Adipose tissue (tissue), 3 donors: ENCODE results near the gene ANO2. TPM values are rescaled to one million over a fixed set of nuclear protein-coding genes. Genes with fewer than 3 reads are reported as not detected.

Experiments
- H3K27ac ChIP-seq: one replicate; pipeline ENCODE4 v1.5.1; 2013; ENCODE audit warnings: low read depth, low read length
- WGBS, 3 donors: extraction: QIAGEN DNeasy Blood & Tissue Kit; methylation state at CpG; one replicate each; pipeline ENCODE4 v1.1.7; 2013; 5-methylcytosine and 5-hydroxymethylcytosine counted together
- polyA plus RNA-seq, 3 donors: library from polyadenylated mRNA; stranded (reverse); fragments of 200-250 nt; gene quantifications; one replicate each; pipeline ENCODE4 v1.2.3, GENCODE V29; 2013
- donor health status: healthy with polysubstance abuse.
- donor health status: Bipolar disorder and iron deficiency.
- donor health status: healthy.

ANO2 gene
- 10 to 100 TPM in 1 of 3 donors, 1 to 10 TPM in 2; 1.0 to 11.7 (median 6.6) TPM for polyA plus RNA-seq

GRCh38 chr12:5945071-5946008, at the start of gene ANO2:
TSS of gene ANO2 (minus strand) at chr12:5945259. CDS start at chr12:5945217, 42 bp downstream.
- H3K27ac ChIP-seq: no peak within 1 kb of the TSS
- WGBS, 3 donors: 4 to 18% (median 15%) methylated on average over 42 to 66 of the region's 66 CpGs

- no peak overlapping the region for H3K27ac ChIP-seq
- 83 to 90% (median 86%) methylated on average over 3 of the region's 3 CpGs for WGBS, 3 donors
Measured at GRCh38 chr12:5989621-5990020, 44.6 kb upstream of the ANO2 start.

- 4 to 7% (median 5%) methylated on average over 10 of the region's 10 CpGs for WGBS, 3 donors
- no peak overlapping the region for H3K27ac ChIP-seq
Measured at GRCh38 chr12:5988659-5989116, 43.6 kb upstream of the ANO2 start.

DNA sequence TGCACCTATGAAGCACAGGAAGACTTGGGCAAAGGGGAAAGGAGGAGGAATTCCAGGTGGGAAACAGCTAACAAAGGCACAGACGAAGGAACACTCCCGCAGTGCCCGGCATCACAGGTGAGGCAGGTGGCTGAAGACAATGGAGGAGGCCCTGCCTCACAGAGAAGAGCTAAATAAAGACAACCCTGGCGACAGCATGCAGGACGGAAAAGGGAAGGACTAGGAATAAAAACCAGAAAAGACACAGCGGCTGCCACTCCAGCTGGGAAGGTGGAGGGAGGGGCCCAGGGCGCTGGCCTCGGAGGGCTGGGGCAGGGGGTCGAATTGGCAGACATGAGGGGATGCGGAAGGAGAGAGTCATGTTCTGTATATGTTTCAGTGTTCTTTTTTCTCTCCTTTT, 43.0 kb upstream of the ANO2 start:
- H3K27ac ChIP-seq: no peak overlapping the region

GRCh38 chr12:5987573-5987972, 42.5 kb upstream of the ANO2 start:
- H3K27ac ChIP-seq: no peak overlapping the region
- WGBS, 3 donors: 78 to 83% (median 80%) methylated on average over 5 of the region's 5 CpGs

More for the DNA sequence above, 43.0 kb upstream of the ANO2 start:
- WGBS, 3 donors: 57 to 70% (median 69%) methylated on average over 10 of the region's 10 CpGs

GRCh38 chr12:5985471-5985870, 40.4 kb upstream of the ANO2 start:
- 64 to 79% (median 76%) methylated on average over 8 of the region's 8 CpGs for WGBS, 3 donors
- H3K27ac ChIP-seq: no peak overlapping the region

DNA sequence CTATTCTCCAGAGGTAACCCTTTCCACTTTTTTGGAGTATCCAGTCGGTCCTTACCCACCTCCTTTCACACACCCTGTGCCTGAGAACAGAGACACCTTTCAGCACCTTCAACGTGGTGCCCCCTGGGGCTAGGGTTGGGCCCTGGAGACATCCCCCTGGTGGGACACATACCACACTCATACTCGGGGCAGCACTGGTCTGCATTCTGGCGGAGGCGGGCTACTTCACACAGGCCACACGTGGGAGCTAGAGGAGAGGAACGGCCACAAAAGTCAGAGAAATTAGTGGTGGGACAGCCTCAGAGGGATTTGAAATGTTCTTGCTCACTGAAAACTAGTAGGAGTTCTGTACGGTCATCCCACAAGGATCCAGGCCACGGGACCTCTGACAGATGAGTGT, 39.8 kb upstream of the ANO2 start:
- H3K27ac ChIP-seq: no peak overlapping the region
- 54 to 80% (median 76%) methylated on average over 9 of the region's 9 CpGs for WGBS, 3 donors

GRCh38 chr12:5982106-5982505, 37.0 kb upstream of the ANO2 start:
- no peak overlapping the region for H3K27ac ChIP-seq
- WGBS, 3 donors: 47 to 86% (median 86%) methylated on average over 4 of the region's 4 CpGs

- 77 to 88% (median 86%) methylated on average over 6 of the region's 6 CpGs for WGBS, 3 donors
- H3K27ac ChIP-seq: no peak overlapping the region
Measured at GRCh38 chr12:5977556-5977955, 32.5 kb upstream of the ANO2 start.

GRCh38 chr12:5976711-5977110, 31.7 kb upstream of the ANO2 start:
- H3K27ac ChIP-seq: no peak overlapping the region
- WGBS, 3 donors: 54 to 62% (median 57%) methylated on average over 6 of the region's 6 CpGs

DNA sequence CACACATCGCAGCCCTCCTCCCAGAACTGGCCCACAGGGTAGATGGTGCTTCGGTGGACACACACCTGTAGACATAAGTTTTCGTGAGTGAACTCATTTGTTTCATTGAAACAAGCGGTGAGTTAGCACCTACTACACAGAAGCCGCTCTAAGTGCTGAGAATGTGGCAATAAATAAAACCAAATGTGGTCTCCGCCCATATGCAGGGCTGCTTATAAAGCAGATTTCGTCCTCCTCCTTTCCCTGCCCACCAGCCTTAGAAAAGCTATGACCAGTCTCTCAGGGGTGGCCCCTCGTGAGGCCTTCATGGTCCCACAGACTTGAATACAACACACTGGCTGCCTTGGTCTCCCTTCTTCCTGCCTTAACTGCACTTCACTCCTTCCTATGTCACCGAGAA, 31.1 kb upstream of the ANO2 start:
- no peak overlapping the region for H3K27ac ChIP-seq
- 82 to 89% (median 89%) methylated on average over 9 of the region's 9 CpGs for WGBS, 3 donors

DNA sequence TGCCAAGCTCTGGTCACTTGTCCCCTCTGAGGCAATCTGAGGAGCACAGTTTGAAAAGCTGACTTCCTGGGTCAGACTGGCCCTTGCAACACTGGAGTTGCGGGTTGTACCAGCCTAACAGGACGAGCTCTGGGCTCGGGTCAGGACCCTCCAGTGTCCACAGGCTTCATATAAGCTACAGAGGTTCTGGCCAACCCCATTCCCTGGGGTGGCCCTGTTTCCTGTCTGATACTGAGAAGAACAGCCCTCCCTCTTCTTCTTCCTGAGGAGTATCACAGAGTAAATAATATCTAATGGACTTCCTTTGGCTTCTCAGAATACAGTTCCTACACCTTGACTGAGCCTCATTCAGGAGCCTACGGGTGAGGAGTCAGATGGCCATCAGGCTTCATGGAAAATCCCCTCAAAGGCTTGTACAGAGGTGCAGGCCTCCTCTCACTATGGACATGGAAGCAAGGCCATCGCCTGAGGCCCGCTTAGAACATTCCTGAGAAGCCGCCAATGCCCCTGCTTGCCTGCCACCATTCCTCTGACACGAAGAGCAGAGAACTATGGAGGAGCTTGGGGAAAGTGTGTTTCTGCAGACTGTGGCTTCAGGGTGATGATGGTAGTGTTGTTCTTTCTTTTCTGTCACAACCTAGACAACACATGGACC, 28.5 kb upstream of the ANO2 start:
- H3K27ac ChIP-seq: no peak overlapping the region
- 70 to 83% (median 73%) methylated on average over 8 of the region's 8 CpGs for WGBS, 3 donors

GRCh38 chr12:5972387-5972786, 27.3 kb upstream of the ANO2 start:
- 52 to 71% (median 65%) methylated on average over 8 of the region's 8 CpGs for WGBS, 3 donors
- no peak overlapping the region for H3K27ac ChIP-seq

DNA sequence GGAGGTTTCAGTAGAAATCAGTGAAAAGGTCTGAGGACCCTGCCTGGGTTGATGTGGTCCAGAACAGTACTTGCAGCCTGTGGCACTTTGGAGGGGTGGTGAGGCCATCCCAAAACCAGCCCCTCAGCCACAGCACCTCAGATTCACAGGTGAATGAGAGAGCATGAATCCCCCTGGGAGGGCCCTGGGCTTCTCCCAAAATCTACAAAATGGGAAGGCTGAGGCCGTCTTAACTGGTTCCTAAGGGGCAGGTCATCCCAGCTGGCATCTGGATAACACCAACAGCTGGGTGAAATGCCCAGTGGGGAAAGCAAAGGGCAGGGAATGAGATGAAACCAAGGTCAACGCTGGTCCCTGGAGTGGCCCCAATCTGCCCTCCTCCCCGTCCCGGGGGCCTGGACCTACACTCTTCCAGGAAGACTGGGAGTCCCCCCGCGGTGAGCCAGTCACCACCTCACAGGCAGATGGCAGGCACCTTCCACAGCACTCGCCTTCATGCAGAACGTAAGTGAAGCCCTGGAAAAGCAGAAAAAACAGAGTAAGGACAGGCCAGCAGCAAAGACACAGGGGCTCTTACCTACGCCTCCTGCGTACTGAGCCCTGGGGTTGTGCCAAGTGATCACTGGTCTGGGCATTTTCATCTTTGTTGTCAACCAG, 26.3 kb upstream of the ANO2 start:
- WGBS, 3 donors: 73 to 86% (median 84%) methylated on average over 10 of the region's 10 CpGs
- H3K27ac ChIP-seq: no peak overlapping the region

- 71 to 92% (median 88%) methylated on average over 5 of the region's 5 CpGs for WGBS, 3 donors
- no peak overlapping the region for H3K27ac ChIP-seq
Measured at GRCh38 chr12:5969974-5970690, 25.1 kb upstream of the ANO2 start.

DNA sequence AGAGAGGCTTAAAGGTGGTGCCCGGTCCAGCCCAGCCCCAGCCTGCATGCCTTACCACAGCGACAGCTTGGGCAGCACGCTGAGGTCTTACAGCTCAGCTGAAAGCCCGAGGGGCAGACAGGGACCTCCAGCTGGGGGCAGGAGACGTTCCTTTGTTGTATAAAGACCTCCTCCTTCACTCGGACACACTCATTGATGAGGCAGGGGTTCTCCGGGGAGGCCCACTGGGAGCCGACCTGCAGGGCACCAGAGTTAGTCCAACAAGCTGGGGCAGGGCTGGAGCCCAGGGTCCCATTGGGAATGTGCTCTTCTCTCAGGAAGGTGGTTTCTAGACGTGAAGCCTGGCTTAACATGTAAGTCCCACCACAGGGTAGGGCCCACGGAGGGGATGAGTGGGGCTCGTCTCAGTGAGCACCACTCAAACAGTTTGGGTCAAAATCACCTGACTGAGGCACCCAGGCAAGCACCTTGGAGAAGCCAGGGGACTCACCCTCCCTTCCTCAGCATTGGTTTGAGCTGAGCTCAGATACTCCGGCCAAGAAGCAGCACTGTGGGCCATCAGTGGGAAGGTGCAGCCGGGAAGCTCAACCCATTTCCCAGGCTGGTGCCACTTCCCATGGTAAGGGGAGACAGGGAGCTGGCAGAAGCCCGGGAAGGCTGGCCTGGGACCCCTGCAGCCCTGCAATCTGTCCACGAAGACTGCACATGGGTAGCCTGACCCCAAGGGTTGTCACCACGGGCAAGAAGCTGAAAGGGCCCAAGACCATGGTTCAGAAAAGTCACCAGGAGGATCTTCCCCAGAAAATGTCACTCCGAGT, 24.3 kb upstream of the ANO2 start:
- no peak overlapping the region for H3K27ac ChIP-seq
- WGBS, 3 donors: 60 to 85% (median 83%) methylated on average over 17 of the region's 17 CpGs

- H3K27ac ChIP-seq: no peak overlapping the region
- 81 to 91% (median 87%) methylated on average over 16 to 17 of the region's 17 CpGs for WGBS, 3 donors
Measured at GRCh38 chr12:5967645-5968415, 22.8 kb upstream of the ANO2 start.
